VCaP (cell line): ENCODE measurements around the gene EEF1A2.

Source experiments
- H3K27ac ChIP-seq: fragments of 450-650 bp; 2 replicates; pipeline ENCODE4 v1.5.1; 2017
- TF ChIP-seq, protein P1 (sequence below): fragments of 450-650 bp; conservative IDR thresholded peaks from 2 replicates; pipeline ENCODE4 v1.5.1; 2017; ENCODE audit warnings: mild to moderate bottlenecking, moderate library complexity

The EEF1A2 gene

GRCh38 chr20:63446216-63447024, 52.5 kb downstream of the EEF1A2 start:
- H3K27ac ChIP-seq, result no peak overlapping the region
- TF ChIP-seq, protein P1, sequence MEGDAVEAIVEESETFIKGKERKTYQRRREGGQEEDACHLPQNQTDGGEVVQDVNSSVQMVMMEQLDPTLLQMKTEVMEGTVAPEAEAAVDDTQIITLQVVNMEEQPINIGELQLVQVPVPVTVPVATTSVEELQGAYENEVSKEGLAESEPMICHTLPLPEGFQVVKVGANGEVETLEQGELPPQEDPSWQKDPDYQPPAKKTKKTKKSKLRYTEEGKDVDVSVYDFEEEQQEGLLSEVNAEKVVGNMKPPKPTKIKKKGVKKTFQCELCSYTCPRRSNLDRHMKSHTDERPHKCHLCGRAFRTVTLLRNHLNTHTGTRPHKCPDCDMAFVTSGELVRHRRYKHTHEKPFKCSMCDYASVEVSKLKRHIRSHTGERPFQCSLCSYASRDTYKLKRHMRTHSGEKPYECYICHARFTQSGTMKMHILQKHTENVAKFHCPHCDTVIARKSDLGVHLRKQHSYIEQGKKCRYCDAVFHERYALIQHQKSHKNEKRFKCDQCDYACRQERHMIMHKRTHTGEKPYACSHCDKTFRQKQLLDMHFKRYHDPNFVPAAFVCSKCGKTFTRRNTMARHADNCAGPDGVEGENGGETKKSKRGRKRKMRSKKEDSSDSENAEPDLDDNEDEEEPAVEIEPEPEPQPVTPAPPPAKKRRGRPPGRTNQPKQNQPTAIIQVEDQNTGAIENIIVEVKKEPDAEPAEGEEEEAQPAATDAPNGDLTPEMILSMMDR, result no peak

GRCh38 chr20:63445075-63445734, 53.7 kb downstream of the EEF1A2 start:
- TF ChIP-seq, protein P1, result no peak
- no peak overlapping the region for H3K27ac ChIP-seq

DNA sequence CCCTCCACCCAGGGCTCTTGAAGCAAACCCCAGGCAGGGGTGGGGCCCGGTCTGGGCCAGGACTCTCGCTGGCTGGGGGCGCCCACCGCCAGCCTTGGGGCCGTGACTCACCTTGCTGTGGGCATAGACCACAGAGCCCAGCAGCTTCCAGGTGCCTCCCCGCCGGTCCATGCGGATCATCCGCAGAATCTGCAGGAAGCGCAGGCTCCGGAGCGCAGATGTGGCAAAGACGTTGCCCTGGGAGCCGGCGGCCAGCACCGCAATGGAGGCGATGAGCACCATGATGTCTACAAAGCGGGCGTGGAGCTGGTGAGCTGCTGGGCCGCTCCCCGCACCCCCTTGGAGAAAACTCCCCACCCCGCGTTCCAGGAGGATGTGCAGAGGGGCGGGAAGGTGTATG, 54.3 kb downstream of the EEF1A2 start:
- TF ChIP-seq, protein P1, result no peak
- H3K27ac ChIP-seq, result no peak overlapping the region

- TF ChIP-seq, protein P1, result no peak
Observed at GRCh38 chr20:63443606-63444395, 55.1 kb downstream of the EEF1A2 start.

DNA sequence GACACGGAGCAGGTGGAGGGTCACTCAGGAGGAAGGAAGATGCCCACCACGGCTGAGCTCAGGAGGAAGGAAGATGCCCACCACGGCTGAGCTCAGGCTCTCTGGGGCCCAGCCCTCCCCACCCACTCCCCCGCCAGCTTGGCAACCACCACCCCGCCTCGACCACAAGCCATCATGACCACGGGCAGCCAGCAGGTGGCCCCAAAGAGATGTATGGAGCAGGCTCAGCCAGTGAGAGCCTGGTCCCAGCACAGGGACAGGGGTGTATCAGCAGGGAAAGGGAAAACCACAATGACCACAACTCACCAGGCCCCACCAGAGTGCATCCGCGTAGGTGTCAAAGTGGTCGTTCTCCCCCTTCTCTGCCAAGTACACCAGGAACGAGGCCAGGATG, 56.8 kb downstream of the EEF1A2 start:
- TF ChIP-seq, protein P1, result peak; percentile 62
- no peak overlapping the region for H3K27ac ChIP-seq

More at GRCh38 chr20:63443606-63444395, 55.1 kb downstream of the EEF1A2 start:
- no peak overlapping the region for H3K27ac ChIP-seq

GRCh38 chr20:63441136-63442099, 57.5 kb downstream of the EEF1A2 start:
- no peak overlapping the region for H3K27ac ChIP-seq
- TF ChIP-seq, protein P1, result no peak
